H9 (cell line): ENCODE data around the gene TGM5. TPM values are rescaled to one million over a fixed set of nuclear protein-coding genes. Genes with fewer than 3 reads are reported as not detected.

Experiments used
- DNase-seq: peaks from one replicate; pipeline ENCODE4 v3.0.0-alpha.2; 2017
- H2AFZ ChIP-seq: one replicate; pipeline ENCODE4 v1.6.1; 2013; ENCODE audit warnings: mild to moderate bottlenecking, low read length, control low read depth, moderate library complexity
- H2AK5ac ChIP-seq: 2 replicates; pipeline ENCODE4 v1.6.1; 2013; ENCODE audit warnings: low read length, control low read depth, mixed read lengths; ENCODE audit not compliant: insufficient read length
- H2BK120ac ChIP-seq: one replicate; pipeline ENCODE4 v1.6.1; 2013; ENCODE audit warnings: low read depth, mild to moderate bottlenecking, low read length, control low read depth, inconsistent platforms; ENCODE audit not compliant: poor library complexity, severe bottlenecking
- H2BK12ac ChIP-seq: 2 replicates; pipeline ENCODE4 v1.6.1; 2013; ENCODE audit warnings: low read length, control low read depth, mixed read lengths, low read depth; ENCODE audit not compliant: insufficient read length
- H2BK15ac ChIP-seq: 2 replicates; pipeline ENCODE4 v1.6.1; 2013; ENCODE audit warnings: low read depth, low read length, control low read depth
- H2BK20ac ChIP-seq: one replicate; pipeline ENCODE4 v1.6.1; 2013; ENCODE audit warnings: low read depth, mild to moderate bottlenecking, low read length, control low read depth, inconsistent platforms; ENCODE audit not compliant: poor library complexity, severe bottlenecking
- H2BK5ac ChIP-seq: 2 replicates; pipeline ENCODE4 v1.6.1; 2013; ENCODE audit warnings: low read length, control low read depth, mixed read lengths; ENCODE audit not compliant: insufficient read length
- H3K14ac ChIP-seq: 2 replicates; pipeline ENCODE4 v1.6.1; 2013; ENCODE audit warnings: low read length, control low read depth; ENCODE audit not compliant: insufficient read depth
- H3K18ac ChIP-seq: 2 replicates; pipeline ENCODE4 v1.6.1; 2013; ENCODE audit warnings: low read depth, mild to moderate bottlenecking, mixed read lengths, low read length, control low read depth; ENCODE audit not compliant: insufficient read length
- H3K23ac ChIP-seq: 2 replicates; pipeline ENCODE4 v1.6.1; 2013; ENCODE audit warnings: low read length, control low read depth, mixed read lengths, low read depth; ENCODE audit not compliant: insufficient read length
- H3K23me2 ChIP-seq: 2 replicates; pipeline ENCODE4 v1.6.1; 2013; ENCODE audit warnings: low read depth, mild to moderate bottlenecking, mixed read lengths, low read length, control low read depth; ENCODE audit not compliant: insufficient read length, poor library complexity, severe bottlenecking
- H3K27ac ChIP-seq: 2 replicates; pipeline ENCODE4 v1.5.1; 2013; ENCODE audit warnings: low read length, control low read depth, mixed read lengths, low read depth; ENCODE audit not compliant: insufficient read length
- H3K27me3 ChIP-seq: 2 replicates; pipeline ENCODE4 v1.6.1; 2013; ENCODE audit warnings: low read length, control low read depth, inconsistent platforms; ENCODE audit not compliant: insufficient read depth
- H3K4ac ChIP-seq: 2 replicates; pipeline ENCODE4 v1.6.1; 2013; ENCODE audit warnings: low read depth, mild to moderate bottlenecking, control low read depth, inconsistent platforms, low read length, moderate library complexity
- H3K4me1 ChIP-seq: 2 replicates; pipeline ENCODE4 v1.6.1; 2013; ENCODE audit warnings: low read length, control low read depth, inconsistent platforms; ENCODE audit not compliant: insufficient read depth
- H3K4me2 ChIP-seq: 2 replicates; pipeline ENCODE4 v1.6.1; 2013; ENCODE audit warnings: low read length, control low read depth, mixed read lengths; ENCODE audit not compliant: insufficient read length, insufficient read depth
- H3K56ac ChIP-seq: 2 replicates; pipeline ENCODE4 v1.6.1; 2013; ENCODE audit warnings: low read depth, mild to moderate bottlenecking, mixed read lengths, low read length, control low read depth; ENCODE audit not compliant: insufficient read length
- H3K79me1 ChIP-seq: 2 replicates; pipeline ENCODE4 v1.6.1; 2013; ENCODE audit warnings: low read depth, mild to moderate bottlenecking, moderate library complexity, low read length, control low read depth, inconsistent platforms; ENCODE audit not compliant: insufficient read depth, poor library complexity, severe bottlenecking
- H3K79me2 ChIP-seq: 2 replicates; pipeline ENCODE4 v1.6.1; 2013; ENCODE audit warnings: low read length, control low read depth, inconsistent platforms; ENCODE audit not compliant: insufficient read depth
- H3K9ac ChIP-seq: 2 replicates; pipeline ENCODE4 v1.6.1; 2013; ENCODE audit warnings: low read length, control low read depth, mixed read lengths; ENCODE audit not compliant: insufficient read length; ENCODE audit errors: extremely low read depth
- H3K9me3 ChIP-seq: one replicate; pipeline ENCODE4 v1.6.1; 2013; ENCODE audit warnings: low read depth, low read length, inconsistent platforms; ENCODE audit not compliant: control insufficient read depth
- H3T11ph ChIP-seq: one replicate; pipeline ENCODE4 v1.6.1; 2013; ENCODE audit warnings: mild to moderate bottlenecking, low read length, control low read depth, inconsistent platforms
- H4K20me1 ChIP-seq: one replicate; pipeline ENCODE4 v1.6.1; 2013; ENCODE audit not compliant: control insufficient read depth, insufficient read length, insufficient read depth
- H4K5ac ChIP-seq: 2 replicates; pipeline ENCODE4 v1.6.1; 2013; ENCODE audit warnings: low read depth, mild to moderate bottlenecking, mixed read lengths, low read length, control low read depth; ENCODE audit not compliant: insufficient read length
- H4K8ac ChIP-seq: replicated peaks from 2 replicates; pipeline ENCODE4 v1.6.1; 2013; ENCODE audit warnings: low read length, control low read depth, mixed read lengths, low read depth; ENCODE audit not compliant: insufficient read length
- H4K91ac ChIP-seq: 2 replicates; pipeline ENCODE4 v1.6.1; 2013; ENCODE audit warnings: low read depth, mild to moderate bottlenecking, moderate library complexity, mixed read lengths, low read length, control low read depth; ENCODE audit not compliant: insufficient read length
- H3K27ac Mint-ChIP-seq, 3 experiments: 2 replicates in 2 of 3; 3 replicates in 1 of 3; pipeline ENCODE4 v1.8.0; 2020 to 2021; ENCODE audit warnings: mixed read lengths in 3 of 3, mild to moderate bottlenecking in 1 of 3, moderate library complexity in 1 of 3
- H3K27me3 Mint-ChIP-seq: 2 replicates; pipeline ENCODE4 v1.8.0; 2021; ENCODE audit warnings: low read depth, mild to moderate bottlenecking, moderate library complexity, mixed read lengths
- H3K36me3 Mint-ChIP-seq, 3 experiments: 2 replicates in 2 of 3; 3 replicates in 1 of 3; pipeline ENCODE4 v1.8.0; 2020 to 2021; ENCODE audit warnings: low read depth in 3 of 3, mixed read lengths in 3 of 3; ENCODE audit not compliant: insufficient read depth in 1 of 3
- H3K4me1 Mint-ChIP-seq, 2 experiments: 2 replicates each; pipeline ENCODE4 v1.8.0; 2020; ENCODE audit warnings: mixed read lengths in 2 of 2
- H3K4me3 Mint-ChIP-seq, 2 experiments: 2 replicates in 1 of 2; 3 replicates in 1 of 2; pipeline ENCODE4 v1.8.0; 2020 to 2021; ENCODE audit warnings: mild to moderate bottlenecking in 2 of 2, mixed read lengths in 2 of 2, moderate library complexity in 1 of 2
- H3K9me3 Mint-ChIP-seq, 2 experiments: 2 replicates in 1 of 2; 3 replicates in 1 of 2; pipeline ENCODE4 v1.8.0; 2020; ENCODE audit warnings: mild to moderate bottlenecking in 2 of 2, mixed read lengths in 2 of 2, moderate library complexity in 1 of 2
- CTCF ChIP-seq: fragments of 200-600 bp; sonication (generic); conservative IDR thresholded peaks from 3 replicates; pipeline ENCODE4 v1.8.0; 2021; ENCODE audit warnings: antibody characterized with exemption, mild to moderate bottlenecking
- WGBS: extraction: QIAGEN DNeasy Blood & Tissue Kit; methylation state at CpG from one replicate; pipeline ENCODE4 v1.1.7; 2013; ENCODE audit warnings: missing lambda C conversion rate, low lambda C conversion rate, mixed read lengths; ENCODE audit not compliant: insufficient read length; ENCODE audit errors: extremely low coverage; 5-methylcytosine and 5-hydroxymethylcytosine counted together
- total RNA-seq: library from RNA; stranded (reverse); gene quantifications from 2 replicates; pipeline ENCODE4 v1.2.1, GENCODE V29; 2021

The TGM5 gene
- total RNA-seq, 1 experiment from 2014 or later: not detected

GRCh38 chr15:43219929-43220928 is 46.5 kb downstream of the TGM5 start:
- Histone ChIP-seq H3K4ac (no peak overlapping the region), H3K27me3 (no peaks in the 10 kb centered on the region), H3K4me2 (no peak overlapping the region), H3K23ac (no peak overlapping the region), H4K91ac (no peak overlapping the region), H3K4me1 (no peaks in the 10 kb centered on the region), H4K8ac (no peak overlapping the region), H2BK15ac (no peak overlapping the region), H2BK20ac (no peak overlapping the region), H3K9me3 (no peaks in the 10 kb centered on the region), H3T11ph (no peak overlapping the region), H2AK5ac (no peak overlapping the region), H3K56ac (no peak overlapping the region), H4K20me1 (no peaks in the 10 kb centered on the region), H2BK5ac (no peak overlapping the region), H3K14ac (no peak overlapping the region), H3K9ac (no peak overlapping the region), H3K18ac (no peak overlapping the region), H2BK12ac (no peak overlapping the region), H3K27ac (no peak overlapping the region), H4K5ac (no peak overlapping the region), H2AFZ (no peak overlapping the region), H2BK120ac (no peak overlapping the region), H3K79me1 (no peaks in the 10 kb centered on the region), H3K23me2 (no peaks in the 10 kb centered on the region), H3K79me2 (no peaks in the 10 kb centered on the region)
- TF ChIP-seq CTCF: no peak
- H3K9me3 Mint-ChIP-seq: no peaks in the 10 kb centered on the region
- no CpG with 5 or more reads among the region's 16 CpGs for WGBS
- DNase-seq: peak; percentile 15
- no peak overlapping the region for H3K4me3 Mint-ChIP-seq
- no peak overlapping the region for H3K27ac Mint-ChIP-seq
- peaks cover 5 to 9% of the 10 kb centered on the region in 2 experiments for H3K4me1 Mint-ChIP-seq
- no peaks in the 10 kb centered on the region for H3K36me3 Mint-ChIP-seq
- H3K27me3 Mint-ChIP-seq: peaks cover 1% of the 10 kb centered on the region; the same call in 1 of the 2 replicates
